Smooth muscle cell of bladder (primary cell): ENCODE results near the gene C1orf56. TPM values are rescaled to one million over a fixed set of nuclear protein-coding genes. Genes with fewer than 3 reads are reported as not detected.

Experiments
- total RNA-seq: library from RNA; depleted of rRNA; stranded (reverse); fragments of >200 nt; gene quantifications from 2 replicates; pipeline ENCODE4 v1.2.3, GENCODE V29; 2014

Gene C1orf56, protein sequence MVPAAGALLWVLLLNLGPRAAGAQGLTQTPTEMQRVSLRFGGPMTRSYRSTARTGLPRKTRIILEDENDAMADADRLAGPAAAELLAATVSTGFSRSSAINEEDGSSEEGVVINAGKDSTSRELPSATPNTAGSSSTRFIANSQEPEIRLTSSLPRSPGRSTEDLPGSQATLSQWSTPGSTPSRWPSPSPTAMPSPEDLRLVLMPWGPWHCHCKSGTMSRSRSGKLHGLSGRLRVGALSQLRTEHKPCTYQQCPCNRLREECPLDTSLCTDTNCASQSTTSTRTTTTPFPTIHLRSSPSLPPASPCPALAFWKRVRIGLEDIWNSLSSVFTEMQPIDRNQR
- total RNA-seq = 0.85 and 2.2 TPM in 2 replicates

DNA sequence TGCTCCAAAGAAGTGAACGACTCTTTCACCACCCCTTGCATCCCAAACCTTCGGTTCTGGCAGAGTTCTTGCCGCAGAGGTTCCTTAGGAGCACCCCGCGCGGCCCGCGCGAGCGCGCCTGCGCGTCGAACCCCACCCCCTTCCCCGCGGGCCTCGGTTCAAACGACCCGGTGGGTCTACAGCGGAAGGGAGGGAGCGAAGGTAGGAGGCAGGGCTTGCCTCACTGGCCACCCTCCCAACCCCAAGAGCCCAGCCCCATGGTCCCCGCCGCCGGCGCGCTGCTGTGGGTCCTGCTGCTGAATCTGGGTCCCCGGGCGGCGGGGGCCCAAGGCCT, at the start of gene C1orf56:
TSS of gene C1orf56 (plus strand) at position 161 of the 334 bp plus-strand sequence. CDS start at position 258, 97 bp downstream.

DNA sequence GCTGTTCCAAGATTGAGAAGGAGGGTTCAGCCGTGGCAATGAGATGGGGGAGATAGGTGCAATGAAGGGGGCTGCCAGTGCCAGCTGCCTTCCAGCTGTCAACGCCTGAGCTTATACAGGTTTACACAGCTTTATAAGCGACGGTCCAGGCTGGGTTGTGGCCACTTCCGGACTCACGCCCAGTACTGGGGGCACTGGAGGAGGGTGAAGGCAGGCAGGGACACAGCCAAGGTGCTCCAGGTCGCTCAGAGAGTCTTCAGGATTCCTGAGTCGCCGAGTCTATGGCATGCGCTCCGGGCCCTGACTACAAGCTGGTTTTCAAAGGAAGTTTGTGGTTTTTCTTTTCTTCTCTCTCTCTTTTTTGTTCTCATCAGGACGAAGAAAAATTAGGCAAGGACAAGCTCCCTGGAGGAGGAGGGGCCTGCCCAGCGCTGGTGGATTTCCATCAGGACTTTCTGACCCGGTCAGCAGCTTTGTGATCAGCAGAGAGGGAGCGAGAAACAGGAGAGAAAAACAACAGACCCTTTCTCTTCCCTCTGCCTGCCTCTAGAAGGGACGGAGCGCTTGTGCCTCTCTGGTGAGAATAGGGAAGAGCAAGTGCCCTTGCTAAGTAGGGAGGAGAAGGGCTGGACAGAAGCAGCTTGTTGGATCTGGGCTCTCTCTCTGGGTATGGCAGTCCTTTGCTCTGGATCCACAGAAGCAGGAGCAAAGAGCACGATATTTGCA, 41.1 kb upstream of the C1orf56 start, which contains the start of gene MINDY1:
TSS of gene MINDY1 (minus strand) at position 576 of the 726 bp plus-strand sequence. CDS start 4,285 bp downstream, outside the sequence.

DNA sequence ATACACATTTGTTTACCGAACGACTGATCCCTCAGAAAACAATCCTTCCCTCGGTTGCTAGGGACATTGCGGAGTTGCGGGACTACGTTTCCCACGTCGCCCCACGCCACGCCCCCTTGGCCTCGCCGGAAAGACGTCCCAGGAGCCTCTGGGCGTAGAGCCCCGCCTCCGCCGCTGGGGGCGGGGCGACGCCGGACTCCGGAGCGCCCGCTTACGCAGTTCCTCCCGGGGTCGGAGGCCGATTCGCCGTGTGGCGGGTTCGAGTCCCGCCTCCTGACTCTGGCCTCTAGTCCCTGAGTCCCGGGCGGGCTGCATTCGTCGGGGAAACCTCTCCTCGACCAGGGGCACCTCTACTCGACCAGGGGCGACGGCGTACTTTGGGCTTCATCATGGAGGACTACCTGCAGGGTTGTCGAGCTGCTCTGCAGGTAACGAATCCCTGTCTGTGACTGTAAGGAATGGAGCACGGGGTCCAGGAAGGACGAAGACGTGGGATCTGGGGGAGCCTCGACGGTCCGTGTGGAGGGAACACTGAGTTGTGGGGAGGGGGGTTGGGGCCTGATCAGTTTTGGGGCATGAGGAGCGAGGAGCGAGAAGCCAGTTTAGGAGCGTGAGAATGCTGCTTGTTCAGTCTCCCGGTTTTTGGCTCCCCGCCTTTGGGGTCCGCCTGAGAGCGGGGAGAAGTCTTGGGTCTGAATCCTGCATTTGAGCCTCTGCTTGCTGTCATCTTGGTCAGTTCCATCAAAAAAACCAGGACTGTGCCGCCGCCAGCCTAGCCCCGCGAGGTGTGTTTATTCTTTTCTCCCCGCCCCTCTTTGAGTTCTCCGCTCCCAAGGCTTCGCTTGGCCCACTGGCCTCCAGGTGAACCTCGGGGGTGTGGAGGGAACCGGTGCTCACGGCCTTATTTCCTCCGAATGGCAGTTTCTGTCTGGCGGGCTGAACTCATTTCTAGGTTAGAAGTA, 39.0 kb upstream of the C1orf56 start, which contains the start of gene PRUNE1:
TSS of gene PRUNE1 (plus strand) at position 206 of the 962 bp plus-strand sequence. CDS start at position 390, 184 bp downstream.

DNA sequence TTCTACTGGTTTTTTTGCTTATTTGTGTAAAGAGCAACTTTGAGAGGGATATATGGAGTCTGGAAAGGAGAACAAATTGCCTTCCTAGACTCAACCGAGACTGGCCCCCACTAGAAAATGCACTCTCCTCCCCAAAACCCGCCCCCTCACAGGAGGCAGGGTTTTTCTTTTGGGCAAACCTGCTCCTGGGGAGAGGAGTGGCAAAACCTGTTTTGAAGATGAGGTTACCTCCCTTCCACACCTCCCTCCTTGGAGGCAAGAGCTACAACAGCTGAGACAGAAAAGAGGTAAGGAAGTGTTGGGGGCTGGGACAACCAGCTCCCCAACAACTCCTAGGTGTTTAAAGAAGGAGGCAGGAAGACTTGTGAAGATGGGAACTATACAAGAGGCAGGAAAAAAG, 11.2 kb upstream of the C1orf56 start, which contains the start of gene BNIPL:
TSS of gene BNIPL (plus strand) at position 231 of the 400 bp plus-strand sequence. CDS start at position 371, 140 bp downstream.

DNA sequence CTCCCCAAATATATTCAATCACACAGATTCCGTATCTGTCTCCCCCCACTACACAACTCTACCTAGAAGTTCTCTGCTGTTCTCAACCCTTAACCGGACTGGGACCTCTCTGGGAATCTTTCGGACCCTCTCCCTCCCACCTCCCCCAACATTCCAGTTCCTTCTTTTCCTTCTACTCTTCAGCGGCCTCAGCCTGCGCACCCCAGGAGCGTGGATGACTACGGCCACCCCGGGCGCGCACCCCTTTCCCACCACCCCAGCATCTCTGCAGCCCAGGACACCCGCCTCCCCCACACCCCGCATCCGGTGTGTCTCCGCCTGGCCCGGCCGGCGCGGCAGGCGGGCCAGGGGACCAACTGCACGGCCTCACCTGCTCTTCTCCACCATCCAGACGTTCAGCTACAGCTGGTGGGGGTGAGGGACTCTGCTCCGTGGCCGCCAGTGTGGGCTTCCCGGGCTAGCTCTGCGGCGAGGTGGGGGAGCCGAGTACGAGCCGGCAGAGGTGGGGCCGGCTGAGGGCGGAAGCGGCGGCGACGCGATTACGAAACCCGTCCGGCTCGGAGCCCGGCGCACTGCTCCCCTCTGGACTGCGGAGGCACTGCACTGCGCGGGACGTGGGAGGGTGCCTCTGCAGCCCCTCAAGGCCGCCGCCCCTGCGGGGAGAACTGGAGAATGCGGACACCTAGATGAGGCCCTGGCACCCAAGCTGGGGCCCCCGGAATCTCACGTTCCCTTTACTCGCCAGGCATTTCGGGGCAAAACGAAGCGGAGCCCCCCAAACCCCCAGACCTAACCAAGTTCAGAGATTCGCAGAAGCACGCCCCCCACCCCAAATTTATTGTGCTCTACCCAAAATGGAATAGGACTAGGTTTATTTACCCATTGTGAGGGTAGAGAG, 11.8 kb downstream of the C1orf56 start, which contains the start of gene CDC42SE1:
TSS of gene CDC42SE1 (minus strand) at position 514 of the 898 bp plus-strand sequence. CDS start 3,892 bp downstream, outside the sequence.

DNA sequence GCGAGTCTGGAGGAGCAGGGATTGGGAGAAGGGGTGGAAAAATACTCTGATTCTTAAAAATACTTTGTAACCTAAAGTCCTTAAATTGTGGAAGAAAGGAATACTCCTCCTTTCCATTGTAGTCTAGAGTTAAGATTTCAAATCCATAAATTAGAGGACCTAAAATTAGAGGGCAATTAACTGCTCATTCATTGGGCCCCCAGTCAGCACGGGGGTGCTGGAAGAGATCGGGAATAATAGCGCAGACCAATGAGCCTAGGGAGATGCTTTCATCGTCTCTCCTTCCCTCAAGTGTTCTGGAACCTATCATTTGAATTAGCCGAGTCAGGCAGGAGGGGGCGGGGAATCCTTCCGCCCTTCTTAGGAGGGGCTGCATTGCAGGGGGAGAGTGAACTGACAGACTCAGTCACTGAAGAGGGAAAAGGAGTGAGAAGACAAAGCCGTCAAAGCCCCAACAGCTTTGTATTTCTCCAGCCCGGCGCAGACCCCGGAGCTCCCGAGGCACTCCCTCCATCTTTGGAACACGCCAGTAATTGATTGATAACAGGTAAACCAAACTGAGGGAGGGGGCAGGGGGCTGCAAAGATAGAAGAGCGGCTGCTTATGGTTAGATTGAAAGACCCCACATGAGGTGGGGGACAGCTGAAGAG, 12.6 kb downstream of the C1orf56 start, which contains the start of gene MLLT11:
TSS of gene MLLT11 (plus strand) at position 391 of the 650 bp plus-strand sequence. CDS start 6,828 bp downstream, outside the sequence.

DNA sequence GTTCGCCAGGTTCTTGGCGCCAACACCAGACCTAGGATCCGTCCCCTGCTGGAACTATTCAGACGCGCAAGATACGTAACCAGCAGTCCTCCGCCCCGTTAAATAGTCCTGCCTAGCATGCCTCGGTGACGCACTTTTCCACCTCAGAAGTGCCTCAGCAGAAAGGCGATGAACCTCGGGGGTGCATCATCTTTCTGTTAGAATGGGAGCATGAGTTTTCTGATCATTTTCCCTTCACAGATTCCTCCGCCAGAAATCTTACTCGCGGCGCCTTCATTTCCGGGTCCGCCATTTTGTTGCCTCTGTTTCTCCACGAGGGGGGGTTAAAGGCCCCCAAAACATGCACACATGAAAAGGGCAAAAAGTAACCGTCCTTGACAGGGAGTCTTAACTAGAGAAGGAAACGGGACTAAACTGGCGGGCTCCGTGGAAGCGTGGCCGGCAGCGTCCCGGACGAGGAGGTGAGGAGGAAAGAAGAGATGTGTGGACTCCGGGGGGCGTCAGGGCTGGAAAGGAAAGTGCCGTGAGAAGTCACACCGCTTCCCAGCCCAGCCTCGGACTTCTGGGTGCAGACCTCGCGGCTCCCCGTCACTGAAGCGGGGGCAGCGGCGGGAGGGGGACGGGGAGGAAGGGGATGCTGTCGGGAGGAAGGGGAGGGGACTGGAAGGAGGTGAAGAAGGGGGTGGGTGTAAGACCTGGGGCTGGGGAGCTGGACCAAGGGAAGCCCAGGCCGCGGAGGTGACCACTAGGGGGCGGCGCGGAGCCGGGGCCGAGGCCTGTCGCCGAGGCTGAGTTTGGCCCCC, 23.1 kb downstream of the C1orf56 start, which contains the start of gene GABPB2:
TSS of gene GABPB2 (plus strand) at position 288 of the 803 bp plus-strand sequence. CDS start 17,429 bp downstream, outside the sequence.

Other genes with a start within 250 kb of the C1orf56 start
- gene CTSK, start 239.5 kb upstream of the C1orf56 start, total RNA-seq = 89.3 and 116 TPM in 2 replicates
- 30.6 and 39.8 TPM in 2 replicates for gene ARNT, start 171.2 kb upstream of the C1orf56 start, total RNA-seq
- gene CTXND2, start 160.6 kb upstream of the C1orf56 start, total RNA-seq = not detected in 2 replicates
- 27.9 and 28.1 TPM in 2 replicates for gene SETDB1, start 121.4 kb upstream of the C1orf56 start, total RNA-seq
- 86.9 and 125 TPM in 2 replicates for gene CERS2, start 72.9 kb upstream of the C1orf56 start, total RNA-seq
- gene ANXA9, start 65.5 kb upstream of the C1orf56 start, total RNA-seq = 0.14 and 0.28 TPM in 2 replicates
- 6.4 and 6.6 TPM in 2 replicates for gene MINDY1, start 40.8 kb upstream of the C1orf56 start, total RNA-seq
- gene PRUNE1, start 39.3 kb upstream of the C1orf56 start, total RNA-seq = 5.5 and 8.1 TPM in 2 replicates
- gene BNIPL, start 11.2 kb upstream of the C1orf56 start, total RNA-seq = 0.14 and 0.18 TPM in 2 replicates
- 38.3 and 42.8 TPM in 2 replicates for gene CDC42SE1, start 11.9 kb downstream of the C1orf56 start, total RNA-seq
- 3.0 and 3.1 TPM in 2 replicates for gene MLLT11, start 12.6 kb downstream of the C1orf56 start, total RNA-seq
- 15.2 and 19.6 TPM in 2 replicates for gene GABPB2, start 23.0 kb downstream of the C1orf56 start, total RNA-seq
- gene SEMA6C, start 98.9 kb downstream of the C1orf56 start, total RNA-seq = 0.43 and 1.0 TPM in 2 replicates
- gene TNFAIP8L2, start 108.9 kb downstream of the C1orf56 start, total RNA-seq = not detected in 2 replicates
- gene LYSMD1, start 118.2 kb downstream of the C1orf56 start, total RNA-seq = 6.5 and 7.2 TPM in 2 replicates
- gene SCNM1, start 118.4 kb downstream of the C1orf56 start, total RNA-seq = 28.6 and 33.4 TPM in 2 replicates
- not detected in 2 replicates for gene TMOD4, start 128.2 kb downstream of the C1orf56 start, total RNA-seq
- 37.0 and 40.6 TPM in 2 replicates for gene VPS72, start 142.4 kb downstream of the C1orf56 start, total RNA-seq
- 54.5 and 60.6 TPM in 2 replicates for gene PIP5K1A, start 150.8 kb downstream of the C1orf56 start, total RNA-seq
- 252 and 275 TPM in 2 replicates for gene PSMD4, start 207.0 kb downstream of the C1orf56 start, total RNA-seq
- gene ZNF687, start 234.5 kb downstream of the C1orf56 start, total RNA-seq = 7.0 and 7.9 TPM in 2 replicates